K562 (cell line): ENCODE data around the gene SULT1B1.

Source experiments
- BACH1 ChIP-seq: fragments of 200-800 bp; sonication (Bioruptor generic); IDR thresholded peaks from 2 replicates; pipeline ENCODE4 v1.6.1; 2016; ENCODE audit warnings: missing genetic modification characterization, missing compliant biosample characterization
- CREB3 ChIP-seq: fragments of 450-650 bp; conservative IDR thresholded peaks from 2 replicates; pipeline ENCODE4 v1.6.1; 2016; ENCODE audit warnings: missing genetic modification characterization, low read depth, mild to moderate bottlenecking, missing compliant biosample characterization, moderate library complexity
- CTCF ChIP-seq, 3 experiments: IDR thresholded peaks in 2 of 3; conservative IDR thresholded peaks in 1 of 3; 2 replicates each; pipeline ENCODE4 v1.5.1; 2011 to 2012; ENCODE audit warnings: low read length in 3 of 3, mild to moderate bottlenecking in 3 of 3, control low read depth in 2 of 3, improper control_type of control experiment in 1 of 3, inconsistent platforms in 1 of 3, low read depth in 1 of 3, mixed read lengths in 1 of 3, moderate library complexity in 1 of 3; ENCODE audit not compliant: insufficient read depth in 2 of 3
- ELF4 ChIP-seq: fragments of 450-650 bp; formaldehyde crosslinking; IDR thresholded peaks from 2 replicates; pipeline ENCODE4 v1.4.0; 2022; ENCODE audit warnings: missing genetic modification characterization
- EZH2 ChIP-seq: IDR thresholded peaks from 2 replicates; pipeline ENCODE4 v1.6.1; 2012; ENCODE audit warnings: low read depth, mild to moderate bottlenecking, inconsistent platforms, low read length, borderline replicate concordance
- FOXK2 ChIP-seq, 2 experiments: fragments of 450-650 bp; IDR thresholded peaks in 1 of 2; conservative IDR thresholded peaks in 1 of 2; 2 replicates each; pipeline ENCODE4 v1.6.1; 2016; ENCODE audit warnings: low read depth in 2 of 2, mild to moderate bottlenecking in 1 of 2
- FOXO4 ChIP-seq: fragments of 450-650 bp; formaldehyde crosslinking; IDR thresholded peaks from 2 replicates; pipeline ENCODE4 v1.4.0; 2020; ENCODE audit warnings: mild to moderate bottlenecking, moderate library complexity
- JUN ChIP-seq, 2 experiments: sonication (generic) in 1 of 2; formaldehyde crosslinking in 1 of 2; IDR thresholded peaks; 2 replicates each; pipeline versions ENCODE4 v1.6.1 to v1.8.0; 2012 to 2022; ENCODE audit warnings: borderline replicate concordance in 2 of 2, mild to moderate bottlenecking in 2 of 2, improper control_type of control experiment in 1 of 2, low read depth in 1 of 2, low read length in 1 of 2, missing genetic modification reagents in 1 of 2
- NCOA2 ChIP-seq, 2 experiments: fragments of 450-650 bp; IDR thresholded peaks; 2 replicates each; pipeline ENCODE4 v1.6.1; 2018; ENCODE audit warnings: mild to moderate bottlenecking in 2 of 2, moderate library complexity in 1 of 2; ENCODE audit not compliant: partially characterized antibody in 2 of 2
- POLR2A ChIP-seq: fragments of 450-650 bp; conservative IDR thresholded peaks from 2 replicates; pipeline ENCODE4 v1.6.1; 2016
- RFX5 ChIP-seq: IDR thresholded peaks from 2 replicates; pipeline ENCODE4 v1.6.1; 2011; ENCODE audit warnings: low read depth, mild to moderate bottlenecking, improper control_type of control experiment, low read length
- ZBTB2 ChIP-seq: fragments of 450-650 bp; IDR thresholded peaks from 2 replicates; pipeline ENCODE4 v1.6.1; 2016; ENCODE audit warnings: antibody characterized with exemption
- ZNF197 ChIP-seq: fragments of 200-800 bp; sonication (Bioruptor generic); IDR thresholded peaks from 2 replicates; pipeline ENCODE4 v1.6.1; 2016; ENCODE audit warnings: low read depth, missing genetic modification characterization, missing compliant biosample characterization
- ZNF253 ChIP-seq: fragments of 250-450 bp; sonication (Bioruptor Pico); conservative IDR thresholded peaks from 2 replicates; pipeline ENCODE4 v1.6.1; 2021; ENCODE audit warnings: mild to moderate bottlenecking

- TF ChIP-seq CTCF (IDR thresholded peaks at IDR 0.05 in 2 of 3, conservative IDR thresholded peaks at IDR 0.05 in 1 of 3; ENCODE audit: insufficient read depth in 2 of 3, low read depth in 1 of 3, low read length in 3 of 3) (no peak), POLR2A (no peak), NCOA2 (IDR thresholded peaks at IDR 0.05; ENCODE audit: partially characterized antibody in 2 of 2) (no peak), ZBTB2 (no peak), RFX5 (no peak), JUN (IDR thresholded peaks at IDR 0.05; ENCODE audit: borderline replicate concordance, low read depth, low read length) (no peak), JUN (CRISPR knock-in tag; IDR thresholded peaks at IDR 0.05; ENCODE audit: borderline replicate concordance) (no peak), ELF4 (CRISPR knock-in tag) (no peak), BACH1 (tag) (no peak), CREB3 (no peak), ZNF197 (no peak), FOXO4 (CRISPR knock-in tag) (no peak), ZNF253 (CRISPR knock-in tag) (no peak), EZH2 (no peak), FOXK2 (conservative IDR thresholded peaks at IDR 0.05 in 1 of 2, IDR thresholded peaks at IDR 0.05 in 1 of 2; ENCODE audit: low read depth in 2 of 2) (no peak)
These were observed 46.3 kb downstream of the SULT1B1 start for GRCh38 chr4:69714086-69714485.
